Stimulated activated CD4-positive, alpha-beta T cell treated with anti-CD3 and anti-CD28 coated beads, Interleukin-12 subunit alpha, Interleukin-12 subunit beta, amount 100 ng/mL, for 24 hours (primary cell): ENCODE results near the gene DDX23.
"Not testable (repeated sequence)": the region's sequence is repeated elsewhere in the genome, so short reads cannot be mapped to it uniquely, and the experiment has no call there.

Experiments
- DNase-seq, 2 experiments: peaks; one replicate each; pipeline ENCODE4 v3.0.0-alpha.2; 2020; ENCODE audit warnings: low read depth in 2 of 2

DDX23 gene

GRCh38 chr12:48851883-48852733 lies at the start of gene DDX23:
Gene DDX23 (minus strand): TSS chr12:48852163. CDS start chr12:48845782, 6,381 bp downstream.
- peak; percentile 85 for DNase-seq

GRCh38 chr12:48901278-48901677 lies 49.3 kb upstream of the DDX23 start:
- no peak for DNase-seq

- DNase-seq = no peak
Measured at GRCh38 chr12:48899651-48900050, 47.7 kb upstream of the DDX23 start.

- DNase-seq = no peak
Measured at GRCh38 chr12:48894271-48894670, 42.3 kb upstream of the DDX23 start.

- peak; percentile 46 to 64 for DNase-seq
Measured at GRCh38 chr12:48890657-48891418, 38.9 kb upstream of the DDX23 start.

- no peak for DNase-seq
Measured at GRCh38 chr12:48889679-48890078, 37.7 kb upstream of the DDX23 start.

GRCh38 chr12:48883305-48884161 lies 31.6 kb upstream of the DDX23 start:
- no peak for DNase-seq

- no peak for DNase-seq
Measured at GRCh38 chr12:48882972-48883304, 31.0 kb upstream of the DDX23 start.

GRCh38 chr12:48882315-48882687 lies 30.3 kb upstream of the DDX23 start:
- no peak for DNase-seq

GRCh38 chr12:48881686-48882314 lies 29.8 kb upstream of the DDX23 start:
- DNase-seq = no peak

GRCh38 chr12:48880647-48881046 lies 28.7 kb upstream of the DDX23 start:
- no peak for DNase-seq

GRCh38 chr12:48878548-48878947 lies 26.6 kb upstream of the DDX23 start:
- DNase-seq = no peak

- DNase-seq = no peak
Measured at GRCh38 chr12:48875944-48876515, 24.1 kb upstream of the DDX23 start.

- not testable (repeated sequence) for DNase-seq
Measured at GRCh38 chr12:48873534-48873933, 21.6 kb upstream of the DDX23 start.

- DNase-seq = no peak
Measured at GRCh38 chr12:48873096-48873495, 21.1 kb upstream of the DDX23 start.

GRCh38 chr12:48869191-48869590 lies 17.2 kb upstream of the DDX23 start:
- no peak for DNase-seq

GRCh38 chr12:48868451-48868850 lies 16.5 kb upstream of the DDX23 start:
- no peak for DNase-seq

- DNase-seq = no peak
Measured at GRCh38 chr12:48866052-48866711, 14.2 kb upstream of the DDX23 start.

- peak; percentile 70 to 78 for DNase-seq
Measured at GRCh38 chr12:48865281-48866051, 13.5 kb upstream of the DDX23 start, which contains the start of gene RND1. Gene RND1 (minus strand): TSS chr12:48865870. CDS start chr12:48865767, 103 bp downstream.

- DNase-seq = no peak
Measured at GRCh38 chr12:48863291-48863690, 11.3 kb upstream of the DDX23 start.
